ENCODE results near the gene DNASE2B. TPM values are rescaled to one million over a fixed set of nuclear protein-coding genes. Genes with fewer than 3 reads are reported as not detected.

DNASE2B gene
- total RNA-seq, 1 experiment from 2014 or later, result not detected

DNA sequence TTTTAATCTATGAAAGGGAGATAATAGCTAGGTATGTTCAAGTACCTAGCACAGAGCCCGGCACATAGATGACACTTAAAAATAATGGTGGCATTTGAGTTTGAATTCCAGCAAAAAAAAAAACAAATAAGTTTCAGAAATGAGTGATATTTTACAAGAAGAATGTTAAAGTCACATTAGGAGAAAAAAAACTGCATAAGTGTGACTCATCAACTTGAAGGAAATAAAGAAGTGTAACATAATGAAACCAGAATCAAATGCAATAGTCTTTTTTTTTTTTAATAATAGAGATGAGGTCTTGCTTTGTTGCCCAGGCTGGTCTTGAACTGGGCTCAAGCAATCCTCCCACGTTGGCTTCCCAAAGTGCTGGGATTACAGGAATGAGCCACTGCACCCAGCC, 17.1 kb downstream of the DNASE2B start:
- H3K36me3 ChIP-seq (ENCODE audit: low read depth), result no peaks in the 10 kb centered on the region
- intact Hi-C loops (cut with micrococcal nuclease; ENCODE audit: unreplicated experiment), result no loop called here
- H3K4me1 ChIP-seq (replicated peaks; ENCODE audit: insufficient read depth), result peaks cover 12% of the 10 kb centered on the region
- no peak for DNase-seq
- H3K27ac ChIP-seq, result peak overlapping the region; percentile 5; the same call in 1 of the 2 replicates
- H3K9me3 ChIP-seq (ENCODE audit: insufficient read depth, low read depth), result no peaks in the 10 kb centered on the region
- TF ChIP-seq, protein P1, sequence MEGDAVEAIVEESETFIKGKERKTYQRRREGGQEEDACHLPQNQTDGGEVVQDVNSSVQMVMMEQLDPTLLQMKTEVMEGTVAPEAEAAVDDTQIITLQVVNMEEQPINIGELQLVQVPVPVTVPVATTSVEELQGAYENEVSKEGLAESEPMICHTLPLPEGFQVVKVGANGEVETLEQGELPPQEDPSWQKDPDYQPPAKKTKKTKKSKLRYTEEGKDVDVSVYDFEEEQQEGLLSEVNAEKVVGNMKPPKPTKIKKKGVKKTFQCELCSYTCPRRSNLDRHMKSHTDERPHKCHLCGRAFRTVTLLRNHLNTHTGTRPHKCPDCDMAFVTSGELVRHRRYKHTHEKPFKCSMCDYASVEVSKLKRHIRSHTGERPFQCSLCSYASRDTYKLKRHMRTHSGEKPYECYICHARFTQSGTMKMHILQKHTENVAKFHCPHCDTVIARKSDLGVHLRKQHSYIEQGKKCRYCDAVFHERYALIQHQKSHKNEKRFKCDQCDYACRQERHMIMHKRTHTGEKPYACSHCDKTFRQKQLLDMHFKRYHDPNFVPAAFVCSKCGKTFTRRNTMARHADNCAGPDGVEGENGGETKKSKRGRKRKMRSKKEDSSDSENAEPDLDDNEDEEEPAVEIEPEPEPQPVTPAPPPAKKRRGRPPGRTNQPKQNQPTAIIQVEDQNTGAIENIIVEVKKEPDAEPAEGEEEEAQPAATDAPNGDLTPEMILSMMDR (conservative IDR thresholded peaks at IDR 0.05), result no peak
- TF ChIP-seq EZH2 (IDR thresholded peaks at IDR 0.05; ENCODE audit: low read depth), result no peak
- no peak overlapping the region for H3K4me3 ChIP-seq
- no peak overlapping the region for H2AFZ ChIP-seq
- H3K9me2 ChIP-seq (ENCODE audit: insufficient read depth), result no peaks in the 10 kb centered on the region
- no peaks in the 10 kb centered on the region for H4K20me1 ChIP-seq (ENCODE audit: insufficient read depth)
- H3K4me2 ChIP-seq, result 0 out of 2 replicates have a peak overlapping the region, but pooled peaks have one; percentile 15
- no TSS peak for BruUV-seq (replicated peaks)
- ChIA-PET POLR2A (ENCODE audit: unreplicated experiment) (no interaction called here), CTCF (no interaction called here)
- H3K79me2 ChIP-seq (ENCODE audit: low read depth), result no peaks in the 10 kb centered on the region
- no peaks in the 10 kb centered on the region for H3F3A ChIP-seq (ENCODE audit: insufficient read depth, low read depth)
- H3K27me3 ChIP-seq (ENCODE audit: insufficient read depth, low read depth), result no peaks in the 10 kb centered on the region

DNA sequence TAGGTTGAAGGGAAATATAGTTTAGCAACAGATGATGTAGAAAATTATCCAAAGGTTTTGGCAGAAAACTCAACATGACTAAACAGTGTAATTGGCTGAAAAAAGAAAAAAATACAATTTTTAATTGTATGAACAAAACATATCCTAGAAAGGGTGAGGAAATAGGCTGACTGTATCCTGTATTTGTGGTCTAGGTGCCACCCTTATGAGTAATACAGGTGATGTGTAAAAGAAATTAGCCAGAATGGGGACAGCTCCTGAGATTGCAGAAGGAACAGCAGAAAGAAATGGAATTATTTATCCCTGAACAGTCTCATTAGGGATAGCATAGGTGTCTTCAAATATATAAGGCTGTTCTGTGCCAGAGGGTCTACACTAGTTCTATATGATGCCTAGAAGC, 24.6 kb downstream of the DNASE2B start:
- intact Hi-C loops (cut with micrococcal nuclease; ENCODE audit: unreplicated experiment), result loop anchor here (10.0 kb wide), 1 partner anchor 58 kb away; no protein-coding TSS in a partner anchor
- POLR2A ChIA-PET (ENCODE audit: unreplicated experiment), result no interaction called here
- no TSS peak for BruUV-seq (replicated peaks)

DNA sequence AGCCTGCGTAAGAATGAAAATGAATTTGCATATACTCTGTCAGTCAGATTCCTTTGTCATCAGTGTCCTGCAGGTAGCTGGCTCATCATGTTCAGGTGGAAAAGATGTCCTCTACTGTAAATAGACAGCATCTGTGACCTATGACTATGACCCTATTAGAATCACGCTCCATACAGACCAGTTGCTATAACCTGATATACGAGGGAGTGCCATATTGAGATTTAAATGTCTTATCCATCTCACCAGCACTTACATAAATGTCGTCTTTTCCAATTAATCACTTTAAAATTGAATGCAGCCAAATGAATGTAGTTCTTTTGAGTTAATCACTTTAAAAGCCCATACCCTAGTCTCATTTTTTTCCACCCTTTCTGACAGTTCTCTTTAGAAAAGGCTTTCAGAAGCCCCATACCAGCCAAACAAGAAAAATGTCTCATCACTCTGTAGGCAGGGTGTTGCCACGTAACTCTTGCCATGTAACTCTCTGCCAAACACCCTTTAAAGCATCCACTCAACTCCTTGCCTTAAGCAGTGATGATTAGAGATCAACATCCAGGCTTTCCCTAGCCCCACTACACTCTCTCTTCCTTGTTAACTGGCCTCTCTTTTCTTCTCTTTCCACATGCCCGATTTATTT, 26.3 kb downstream of the DNASE2B start:
- intact Hi-C loops (cut with micrococcal nuclease; ENCODE audit: unreplicated experiment), result loop anchor here (10.0 kb wide), 1 partner anchor 60 kb away; no protein-coding TSS in a partner anchor
- H3K4me1 ChIP-seq (replicated peaks; ENCODE audit: insufficient read depth), result peaks cover 39% of the 10 kb centered on the region
- H3K79me2 ChIP-seq (ENCODE audit: low read depth), result no peaks in the 10 kb centered on the region
- H3K4me3 ChIP-seq, result no peak overlapping the region
- H4K20me1 ChIP-seq (ENCODE audit: insufficient read depth), result no peaks in the 10 kb centered on the region
- BruUV-seq (replicated peaks), result no TSS peak
- no peak overlapping the region for H3K27ac ChIP-seq
- no peak for DNase-seq
- CTCF ChIA-PET, result no interaction called here
- no peaks in the 10 kb centered on the region for H3K9me2 ChIP-seq (ENCODE audit: insufficient read depth)
- H3K9me3 ChIP-seq (ENCODE audit: insufficient read depth, low read depth), result peaks cover 7% of the 10 kb centered on the region; the same call in 1 of the 2 replicates
- TF ChIP-seq, protein P1 (conservative IDR thresholded peaks at IDR 0.05), result no peak
- TF ChIP-seq EZH2 (IDR thresholded peaks at IDR 0.05; ENCODE audit: low read depth), result no peak
- no peaks in the 10 kb centered on the region for H3K36me3 ChIP-seq (ENCODE audit: low read depth)
- POLR2A ChIA-PET (ENCODE audit: unreplicated experiment), result no interaction called here
- H3K27me3 ChIP-seq (ENCODE audit: insufficient read depth, low read depth), result no peaks in the 10 kb centered on the region
- no peak overlapping the region for H2AFZ ChIP-seq
- H3F3A ChIP-seq (ENCODE audit: insufficient read depth, low read depth), result peaks cover 17% of the 10 kb centered on the region
- no peak overlapping the region for H3K4me2 ChIP-seq

More for the DNA sequence above, 24.6 kb downstream of the DNASE2B start:
- no peaks in the 10 kb centered on the region for H3K36me3 ChIP-seq (ENCODE audit: low read depth)
- H3K4me1 ChIP-seq (replicated peaks; ENCODE audit: insufficient read depth), result peaks cover 32% of the 10 kb centered on the region
- CTCF ChIA-PET, result no interaction called here
- H2AFZ ChIP-seq, result no peak overlapping the region
- H3K9me3 ChIP-seq (ENCODE audit: insufficient read depth, low read depth), result no peaks in the 10 kb centered on the region
- H3K9me2 ChIP-seq (ENCODE audit: insufficient read depth), result no peaks in the 10 kb centered on the region
- H3K27me3 ChIP-seq (ENCODE audit: insufficient read depth, low read depth), result no peaks in the 10 kb centered on the region
- TF ChIP-seq, protein P1 (conservative IDR thresholded peaks at IDR 0.05), result no peak
- DNase-seq, result peak in 1 of 2 experiments; percentile 79
- H3F3A ChIP-seq (ENCODE audit: insufficient read depth, low read depth), result peaks cover 13% of the 10 kb centered on the region
- H3K27ac ChIP-seq, result peak overlapping the region; percentile 12; the same call in 1 of the 2 replicates
- H3K79me2 ChIP-seq (ENCODE audit: low read depth), result no peaks in the 10 kb centered on the region
- H3K4me3 ChIP-seq, result no peak overlapping the region
- H3K4me2 ChIP-seq, result no peak overlapping the region; the same call in 1 of the 2 replicates
- no peaks in the 10 kb centered on the region for H4K20me1 ChIP-seq (ENCODE audit: insufficient read depth)

Data from PC-9 (cell line).